A673 (cell line): Measurements from ENCODE around the gene ACBD7.

ENCODE experiments used
- EZH2 ChIP-seq: fragments of 200-600 bp; sonication (generic); IDR thresholded peaks from 2 replicates; pipeline ENCODE4 v1.6.1; 2017; ENCODE audit warnings: borderline replicate concordance, low read depth, mild to moderate bottlenecking, mixed read lengths, antibody characterized with exemption, low read length; ENCODE audit not compliant: poor library complexity, severe bottlenecking
- TF ChIP-seq, protein P1 (sequence below): fragments of 300-800, 200-600 bp; sonication (generic); conservative IDR thresholded peaks from 2 replicates; pipeline ENCODE4 v1.5.1; 2017; ENCODE audit warnings: low read depth, mild to moderate bottlenecking, antibody characterized with exemption, low read length, moderate library complexity, mixed read lengths

DNA sequence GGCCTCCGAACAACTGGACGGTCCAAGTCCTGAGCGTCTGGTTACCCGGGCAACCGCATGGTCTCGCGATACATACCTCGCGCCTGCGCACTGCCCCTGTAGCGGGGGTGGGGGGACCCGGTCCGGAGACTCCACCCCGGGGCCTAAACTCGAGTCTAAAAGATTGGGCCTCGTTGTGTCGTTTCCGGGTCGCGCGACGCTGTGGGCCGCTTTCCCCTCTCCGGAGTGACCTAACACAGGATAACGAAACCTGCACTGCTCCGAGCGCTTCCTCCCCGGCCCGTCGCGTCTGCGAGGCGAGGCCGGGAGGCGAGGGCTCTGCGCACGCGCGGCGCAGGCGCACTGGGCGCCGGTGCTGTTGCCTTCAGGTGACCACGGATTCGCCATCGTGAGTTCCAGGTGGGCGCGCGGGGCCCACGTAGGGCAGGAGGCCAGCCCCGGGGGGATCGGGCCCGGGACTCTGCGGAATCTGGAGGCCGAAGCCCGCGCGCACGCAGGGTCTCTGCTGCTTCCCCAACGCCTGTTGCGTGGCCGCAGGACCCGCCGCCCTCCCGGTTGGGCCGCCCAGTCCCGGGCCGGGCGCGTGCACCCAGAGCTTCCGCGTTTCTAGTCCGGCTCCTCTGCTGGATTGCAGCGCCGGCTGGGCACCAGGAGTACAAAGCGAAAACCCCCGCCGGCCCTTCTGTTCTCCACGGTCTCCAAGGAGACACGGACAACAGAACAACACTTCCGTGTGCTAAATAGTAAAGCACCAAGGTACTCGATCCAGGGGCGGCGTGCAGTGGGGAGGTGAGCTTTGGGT is 8.6 kb upstream of the ACBD7 start, which contains the start of gene RPP38:
- TF ChIP-seq, protein P1, sequence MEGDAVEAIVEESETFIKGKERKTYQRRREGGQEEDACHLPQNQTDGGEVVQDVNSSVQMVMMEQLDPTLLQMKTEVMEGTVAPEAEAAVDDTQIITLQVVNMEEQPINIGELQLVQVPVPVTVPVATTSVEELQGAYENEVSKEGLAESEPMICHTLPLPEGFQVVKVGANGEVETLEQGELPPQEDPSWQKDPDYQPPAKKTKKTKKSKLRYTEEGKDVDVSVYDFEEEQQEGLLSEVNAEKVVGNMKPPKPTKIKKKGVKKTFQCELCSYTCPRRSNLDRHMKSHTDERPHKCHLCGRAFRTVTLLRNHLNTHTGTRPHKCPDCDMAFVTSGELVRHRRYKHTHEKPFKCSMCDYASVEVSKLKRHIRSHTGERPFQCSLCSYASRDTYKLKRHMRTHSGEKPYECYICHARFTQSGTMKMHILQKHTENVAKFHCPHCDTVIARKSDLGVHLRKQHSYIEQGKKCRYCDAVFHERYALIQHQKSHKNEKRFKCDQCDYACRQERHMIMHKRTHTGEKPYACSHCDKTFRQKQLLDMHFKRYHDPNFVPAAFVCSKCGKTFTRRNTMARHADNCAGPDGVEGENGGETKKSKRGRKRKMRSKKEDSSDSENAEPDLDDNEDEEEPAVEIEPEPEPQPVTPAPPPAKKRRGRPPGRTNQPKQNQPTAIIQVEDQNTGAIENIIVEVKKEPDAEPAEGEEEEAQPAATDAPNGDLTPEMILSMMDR: no peak
- TF ChIP-seq EZH2: no peak
